Psoas muscle (tissue), 8 donors: ENCODE results near the gene CASR. TPM values are rescaled to one million over a fixed set of nuclear protein-coding genes. Genes with fewer than 3 reads are reported as not detected.

Experiments used
- ATAC-seq, 4 donors: fragments of 200-7000 bp; cut with Tn5 transposase; one replicate each; pipeline ENCODE4 v1.9.1; 2020; ENCODE audit warnings: moderate library complexity in 3 of 4, mild to moderate bottlenecking in 2 of 4
- DNase-seq, 2 donors: peaks; one replicate each; pipeline ENCODE4 v3.0.0-alpha.2; 2020
- H3K27ac ChIP-seq: fragments of 200-600 bp; one replicate; pipeline ENCODE4 v1.8.0; 2022
- H3K27me3 ChIP-seq, 3 donors: fragments of 200-600 bp in 1 of 3; one replicate each; pipeline versions ENCODE4 v1.6.1 to v1.8.0; 2013 to 2022; ENCODE audit warnings: low read length in 2 of 3, mild to moderate bottlenecking in 2 of 3, moderate library complexity in 1 of 3; ENCODE audit not compliant: insufficient read depth in 3 of 3
- H3K36me3 ChIP-seq, 2 donors: fragments of 200-600 bp in 1 of 2; one replicate each; pipeline versions ENCODE4 v1.6.1 to v1.8.0; 2013 to 2022; ENCODE audit warnings: low read depth in 1 of 2, mild to moderate bottlenecking in 1 of 2, moderate library complexity in 1 of 2; ENCODE audit not compliant: insufficient read depth in 1 of 2
- H3K4me1 ChIP-seq: fragments of 200-600 bp; one replicate; pipeline ENCODE4 v1.8.0; 2022
- H3K4me3 ChIP-seq: fragments of 200-600 bp; one replicate; pipeline ENCODE4 v1.8.0; 2022; ENCODE audit warnings: mild to moderate bottlenecking
- H3K9me3 ChIP-seq: fragments of 200-600 bp; one replicate; pipeline ENCODE4 v1.8.0; 2022
- CTCF ChIP-seq: fragments of 200-600 bp; IDR thresholded peaks from one replicate; pipeline ENCODE4 v1.8.0; 2022; ENCODE audit warnings: antibody characterized with exemption
- WGBS, 3 donors: extraction: QIAGEN DNeasy Blood & Tissue Kit; methylation state at CpG; one replicate each; pipeline versions ENCODE4 v1.1.6 to v1.1.7; 2013; 5-methylcytosine and 5-hydroxymethylcytosine counted together
- intact Hi-C, 2 donors: fragments of 100-400 bp; cut with DNase I; formaldehyde crosslinking; loops; one replicate each; pipeline versions ENCODE4 v1.11.0 to v1.14.2; 2022
- polyA plus RNA-seq, 3 donors: library from polyadenylated mRNA; stranded (reverse); fragments of 200-250 nt; gene quantifications; one replicate each; pipeline ENCODE4 v1.2.3, GENCODE V29; 2013
- total RNA-seq, 4 donors: library from RNA; stranded (reverse); fragmentation: NEBNext Ultra II Directional in 2 of 4; extraction: Animal tissue kit (Norgen Biotek cat#: 25700) in 2 of 4; gene quantifications; one replicate each; pipeline versions ENCODE4 v1.2.1 to v1.2.4, GENCODE V29; 2021 to 2023
- donor health status: healthy with polysubstance abuse.
- donor health status: DM: no; HTN: no; CAD: no; lungs with moderate emphysema.
- donor health status: Bipolar disorder and iron deficiency.
- donor health status: healthy.
- donor health status: DM: yes; HTN: yes; CAD: no.
- donor health status: DM: no; HTN: no; CAD: no.
- donor health status: DM: no; HTN: no; CAD: no.
- donor health status: DM: yes; HTN: yes; CAD: no.

CASR gene
- total and polyA plus RNA-seq, 7 donors, result 0.02 TPM; not detected in 6

DNA sequence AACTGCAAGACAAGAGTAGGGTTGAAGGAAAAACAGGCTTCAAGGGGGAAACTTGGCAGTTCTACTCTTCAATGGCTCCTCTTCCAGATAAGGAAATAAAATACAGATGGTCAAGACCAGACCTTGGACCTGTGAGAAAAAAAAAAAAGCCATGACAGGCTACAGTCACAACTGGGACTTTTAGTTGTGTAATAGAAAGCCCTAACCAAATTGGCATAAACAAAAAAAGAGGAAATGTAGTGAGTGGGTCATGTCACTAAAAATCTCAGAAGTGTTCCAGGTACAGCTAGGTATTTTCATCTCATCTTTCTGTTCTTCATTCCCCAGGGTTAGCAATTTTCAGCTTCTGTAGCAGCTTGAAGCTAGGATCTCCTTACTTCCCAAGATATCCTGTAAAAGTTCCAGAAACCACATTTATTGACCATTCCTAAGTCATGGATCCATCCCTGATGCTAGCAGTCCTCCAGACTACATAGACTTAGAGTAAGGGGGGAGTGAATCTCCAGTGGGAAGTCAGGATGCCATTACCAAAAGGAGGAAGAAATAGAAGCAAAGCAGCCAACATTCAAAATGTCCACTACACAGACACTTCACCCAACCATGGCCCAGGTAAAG lies 80.6 kb downstream of the CASR start:
- no peak for DNase-seq
- Histone ChIP-seq H3K9me3 (no peaks in the 10 kb centered on the region), H3K4me1 (peaks cover under 1% of the 10 kb centered on the region), H3K27ac (no peak overlapping the region), H3K27me3 (no peaks in the 10 kb centered on the region), H3K4me3 (no peak overlapping the region), H3K36me3 (no peaks in the 10 kb centered on the region)
- TF ChIP-seq CTCF, result no peak
- no peak for ATAC-seq
- intact Hi-C loops, result no loop called here

- Histone ChIP-seq H3K4me1 (no peaks in the 10 kb centered on the region), H3K9me3 (no peaks in the 10 kb centered on the region), H3K4me3 (no peak overlapping the region), H3K27me3 (no peaks in the 10 kb centered on the region), H3K27ac (no peak overlapping the region), H3K36me3 (no peaks in the 10 kb centered on the region)
- ATAC-seq, result no peak
- no peak for DNase-seq
- 41 to 53% (median 51%) methylated on average over 3 of the region's 3 CpGs for WGBS, 3 donors
- intact Hi-C loops, result no loop called here
- TF ChIP-seq CTCF, result no peak
Measured at GRCh38 chr3:122265957-122266356, 82.5 kb downstream of the CASR start.

GRCh38 chr3:122268257-122269024 lies 85.0 kb downstream of the CASR start:
- no peaks in the 10 kb centered on the region for H3K36me3 ChIP-seq
- DNase-seq, result no peak
- H3K27me3 ChIP-seq, result no peaks in the 10 kb centered on the region
- no peak overlapping the region for H3K4me3 ChIP-seq
- H3K4me1 ChIP-seq, result no peaks in the 10 kb centered on the region
- no peak for ATAC-seq
- 79 to 82% (median 80%) methylated on average over 1 of the region's 1 CpG for WGBS, 3 donors
- intact Hi-C loops, result no loop called here
- TF ChIP-seq CTCF, result no peak
- H3K9me3 ChIP-seq, result no peaks in the 10 kb centered on the region
- no peak overlapping the region for H3K27ac ChIP-seq

GRCh38 chr3:122269045-122269444 lies 85.6 kb downstream of the CASR start:
- WGBS, 3 donors, result 76 to 81% (median 80%) methylated on average over 2 of the region's 2 CpGs
- Histone ChIP-seq H3K36me3 (no peaks in the 10 kb centered on the region), H3K4me3 (no peak overlapping the region), H3K27me3 (no peaks in the 10 kb centered on the region), H3K9me3 (no peaks in the 10 kb centered on the region), H3K4me1 (no peaks in the 10 kb centered on the region), H3K27ac (no peak overlapping the region)
- ATAC-seq, result no peak
- TF ChIP-seq CTCF, result no peak
- DNase-seq, result no peak
- intact Hi-C loops, result no loop called here
